GM12892 (cell line): ENCODE measurements around the gene LDHD.
"Not testable (repeated sequence)": the region's sequence is repeated elsewhere in the genome, so short reads cannot be mapped to it uniquely, and the experiment has no call there.

Experiments used
- DNase-seq: peaks from one replicate; pipeline ENCODE4 v3.0.0; 2011; ENCODE audit not compliant: insufficient read length
- FAIRE-seq: peaks from 2 replicates; lab custom pipeline; 2011; peaks lifted over from hg19 to GRCh38; lab: Jason Lieb, UNC
- POLR2A ChIP-seq: IDR thresholded peaks from 2 replicates; pipeline ENCODE4 v1.6.1; 2011; ENCODE audit warnings: low read depth, low read length, control low read depth
- POLR2AphosphoS5 ChIP-seq: IDR thresholded peaks from 2 replicates; pipeline ENCODE4 v1.6.1; 2011; ENCODE audit warnings: low read depth, low read length, control low read depth
- TAF1 ChIP-seq: IDR thresholded peaks from 2 replicates; pipeline ENCODE4 v1.6.1; 2011; ENCODE audit warnings: low read depth, mild to moderate bottlenecking, control low read depth, low read length, borderline replicate concordance

The LDHD gene

DNA sequence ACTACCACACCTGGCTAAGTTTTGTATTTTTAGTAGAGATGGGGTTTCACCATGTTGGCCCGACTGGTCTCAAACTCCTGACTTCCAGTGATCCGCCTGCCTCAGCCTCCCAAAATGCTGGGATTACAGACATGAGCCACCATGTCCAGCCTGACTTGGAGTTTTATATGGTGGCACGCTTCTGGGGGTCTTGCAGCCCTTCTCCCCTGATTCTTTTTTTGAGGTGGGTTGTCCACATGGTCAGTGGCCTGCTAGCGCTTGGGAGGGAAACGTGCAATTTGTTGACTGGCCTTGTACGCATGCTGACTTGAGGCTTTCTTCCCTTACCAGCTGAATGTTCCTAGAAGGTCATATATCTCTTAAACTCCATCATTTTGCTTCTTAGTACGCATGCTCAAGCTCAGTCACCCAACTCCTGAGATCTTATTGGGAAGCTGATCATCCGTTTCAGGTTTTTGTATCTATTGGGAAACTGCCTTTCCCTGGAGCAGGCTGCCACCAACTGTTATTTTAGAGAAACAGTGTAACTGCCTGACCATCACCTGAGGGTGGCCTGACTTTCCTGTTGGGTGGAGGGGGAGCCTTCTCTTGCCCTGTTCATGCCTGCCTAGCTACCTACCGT is 13.7 kb upstream of the LDHD start:
- no peak for FAIRE-seq
- no peak for DNase-seq
- no peak for TF ChIP-seq POLR2A

DNA sequence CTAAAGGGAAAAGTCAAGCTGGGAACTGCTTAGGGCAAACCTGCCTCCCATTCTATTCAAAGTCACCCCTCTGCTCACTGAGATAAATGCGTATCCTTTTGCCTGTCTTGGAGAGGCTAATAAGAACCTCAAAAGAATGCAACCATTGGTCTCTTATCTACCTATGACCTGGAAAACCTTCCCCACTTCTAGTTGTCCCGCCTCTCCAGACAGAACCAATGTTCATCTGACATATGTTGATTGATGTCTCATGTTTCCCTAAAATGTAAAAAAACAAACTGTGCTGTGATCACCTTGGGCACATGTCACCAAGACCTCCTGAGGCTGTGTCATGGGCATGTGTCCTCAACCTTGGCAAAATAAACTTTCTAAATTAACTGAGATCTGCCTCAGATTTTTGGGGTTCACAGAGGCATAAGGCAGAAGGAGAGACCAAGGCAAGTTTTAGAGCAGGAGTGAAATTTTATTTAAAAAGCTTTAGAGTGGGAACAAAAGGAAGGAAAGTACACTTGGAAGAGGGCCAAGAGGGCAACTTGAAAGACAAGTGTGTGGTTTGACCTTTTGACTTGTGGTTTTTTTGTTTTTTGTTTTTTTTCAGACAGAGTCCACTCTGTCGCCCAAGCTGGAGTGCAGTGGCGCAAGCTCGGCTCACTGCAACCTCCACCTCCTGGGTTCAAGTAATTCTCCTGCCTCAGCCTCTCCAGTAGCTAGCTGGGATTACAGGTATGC is 13.0 kb upstream of the LDHD start:
- not testable (repeated sequence) for DNase-seq, FAIRE-seq

DNA sequence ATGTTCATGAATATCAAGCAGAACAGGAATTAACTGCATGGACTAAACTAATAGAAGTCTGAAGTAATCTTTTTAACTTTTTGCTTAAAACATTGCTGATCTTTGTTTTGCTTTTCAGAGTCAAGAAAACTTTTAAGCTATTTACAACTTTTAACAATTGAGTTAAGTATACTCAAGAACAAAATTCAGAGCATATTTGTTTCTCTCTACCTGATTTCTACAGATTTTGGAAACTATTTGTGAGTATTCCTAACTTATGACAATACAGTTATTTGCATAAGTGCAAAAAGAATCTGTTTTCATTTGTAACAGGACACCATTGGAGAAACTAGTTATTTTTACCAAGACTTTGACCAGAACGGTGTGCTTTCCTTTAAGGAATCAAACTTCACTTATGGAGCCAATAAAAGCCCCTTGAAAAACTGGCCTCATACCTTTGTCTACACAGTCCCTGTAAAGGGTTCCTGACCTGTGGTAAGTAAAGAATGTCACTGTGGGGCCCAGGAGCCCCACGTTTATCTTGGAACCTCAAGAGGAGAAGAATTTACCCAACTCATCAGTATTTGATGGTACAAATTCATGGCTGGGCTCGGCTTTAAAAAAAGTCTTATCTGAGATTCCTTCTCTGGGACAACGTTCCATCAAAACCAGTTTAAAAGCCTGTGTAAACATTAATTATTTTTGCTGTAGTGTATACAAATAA is 11.3 kb upstream of the LDHD start:
- DNase-seq (no peak), FAIRE-seq (no peak)
- TF ChIP-seq POLR2AphosphoS5 (no peak), POLR2A (no peak), TAF1 (no peak)

- TF ChIP-seq TAF1 (no peak), POLR2AphosphoS5 (no peak), POLR2A (no peak)
- DNase-seq, result no peak
- no peak for FAIRE-seq
Observed at GRCh38 chr16:75122609-75123008, 6.0 kb upstream of the LDHD start.

DNA sequence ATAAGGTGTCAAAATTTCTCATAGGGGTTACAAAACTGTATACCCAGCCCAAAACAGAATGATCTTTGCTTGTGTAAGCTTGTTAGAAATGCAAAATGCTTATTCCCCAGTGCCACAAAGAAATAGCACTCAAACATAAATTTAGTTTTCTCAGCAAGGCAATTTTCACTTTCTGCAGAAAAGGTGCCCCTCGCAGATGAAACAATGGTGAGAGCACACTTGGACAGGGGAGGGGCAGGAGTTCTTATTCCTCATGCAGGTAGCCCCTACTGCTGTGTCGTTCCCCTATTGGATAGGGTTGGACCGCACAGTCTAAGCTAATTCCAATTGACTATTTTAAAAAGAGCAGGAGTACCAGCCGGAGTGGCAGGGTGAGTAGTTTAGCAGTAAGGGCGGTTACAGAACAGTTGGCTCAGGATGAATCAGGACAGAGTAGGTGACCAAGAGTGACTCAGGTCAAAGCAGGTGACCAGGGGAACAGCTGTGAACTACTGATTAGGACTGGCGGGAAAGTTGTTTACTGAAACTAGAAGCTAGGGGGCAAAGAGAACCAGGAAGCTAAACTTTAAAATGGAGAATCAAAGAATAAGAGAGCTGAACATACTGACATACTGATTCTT is 5.5 kb upstream of the LDHD start:
- FAIRE-seq (no peak), DNase-seq (no peak)
- TF ChIP-seq POLR2A, result no peak
- no peak for TF ChIP-seq TAF1
- TF ChIP-seq POLR2AphosphoS5, result no peak

DNA sequence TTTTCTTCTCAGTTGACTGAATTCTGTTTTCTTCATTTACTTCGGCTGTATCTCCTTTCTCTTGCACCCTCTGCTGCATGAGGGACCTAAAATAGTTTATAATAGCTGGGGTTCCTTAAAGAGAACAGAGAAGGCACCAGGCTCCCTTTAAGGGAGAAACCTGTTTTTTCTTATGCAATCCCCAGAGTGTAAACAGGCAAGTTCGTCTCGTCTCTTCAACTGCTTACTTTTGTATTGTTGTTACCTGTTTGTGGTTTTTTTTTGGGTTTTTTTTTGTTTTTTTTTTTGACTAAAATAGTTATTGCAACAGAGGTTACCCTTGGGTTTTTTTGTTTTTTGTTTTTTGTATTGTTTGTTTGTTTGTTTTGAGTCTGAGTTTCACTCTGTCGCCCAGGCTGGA is 3.7 kb upstream of the LDHD start:
- TF ChIP-seq TAF1, result no peak
- no peak for TF ChIP-seq POLR2A
- TF ChIP-seq POLR2AphosphoS5, result no peak
- FAIRE-seq (no peak), DNase-seq (no peak)

GRCh38 chr16:75118943-75119539 is 2.5 kb upstream of the LDHD start:
- FAIRE-seq (no peak), DNase-seq (no peak)
- no peak for TF ChIP-seq TAF1
- no peak for TF ChIP-seq POLR2AphosphoS5
- TF ChIP-seq POLR2A, result no peak

DNA sequence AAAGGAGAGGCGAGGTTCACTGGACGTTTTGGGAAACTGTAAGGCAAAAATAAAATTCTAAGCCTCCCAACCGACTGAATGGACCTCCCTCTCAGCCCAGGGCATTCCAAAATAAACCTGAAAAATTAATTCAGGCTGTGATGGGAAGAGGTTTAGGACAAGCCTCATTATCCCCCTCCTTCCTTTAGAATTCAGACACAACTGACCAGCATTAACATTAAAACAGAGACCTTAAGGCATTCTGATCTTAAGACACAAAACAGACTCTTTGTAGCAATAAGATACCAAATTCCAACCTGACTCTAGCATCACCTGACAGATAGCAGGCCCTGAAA is 298 bp upstream of the LDHD start:
- no peak for FAIRE-seq
- DNase-seq, result no peak
- TF ChIP-seq POLR2AphosphoS5 (no peak), TAF1 (no peak), POLR2A (no peak)

GRCh38 chr16:75114946-75115825 is 1.4 kb downstream of the LDHD start:
- DNase-seq, result no peak
- no peak for TF ChIP-seq POLR2A
- FAIRE-seq, result no peak

DNA sequence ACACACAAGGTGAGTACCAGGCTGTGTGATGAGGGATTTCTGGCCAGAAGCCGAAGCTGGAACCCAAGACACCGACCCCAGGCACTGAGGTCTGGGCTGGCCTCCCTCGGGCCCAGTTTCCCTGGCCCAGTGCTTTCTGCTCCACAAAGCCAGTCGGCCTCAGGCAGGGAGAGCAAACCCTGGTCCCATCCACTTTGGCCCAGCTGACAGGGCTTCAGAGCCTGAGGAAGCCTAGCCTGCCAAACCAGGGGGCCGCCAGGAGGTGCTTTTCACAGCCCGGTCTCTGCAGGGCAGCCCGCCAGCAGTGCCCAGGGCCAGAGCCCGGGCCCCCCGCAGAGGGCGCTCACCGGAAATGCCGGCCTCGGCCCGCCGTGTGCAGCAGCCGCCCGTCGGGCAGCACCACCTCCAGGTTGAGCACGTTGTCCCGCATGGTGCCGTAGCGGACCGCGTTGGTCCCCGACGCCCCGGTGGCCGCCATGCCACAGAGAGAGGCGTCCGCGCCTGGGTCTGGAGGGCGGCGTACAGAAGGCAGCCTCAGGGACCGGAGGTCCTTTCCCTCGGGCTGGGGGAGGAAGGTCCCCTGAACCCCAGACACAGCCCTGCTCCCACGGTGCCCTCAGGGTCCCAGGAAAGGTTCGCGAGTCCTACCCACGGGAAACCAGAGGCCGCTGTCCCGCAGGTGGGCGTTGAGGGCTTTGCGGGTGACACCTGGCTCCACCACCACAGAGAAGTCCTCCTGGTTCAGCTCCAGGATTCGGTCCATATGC is 2.2 kb downstream of the LDHD start:
- TF ChIP-seq TAF1 (no peak), POLR2AphosphoS5 (no peak), POLR2A (no peak)
- FAIRE-seq (no peak), DNase-seq (no peak)
